Measurements from ENCODE around the gene TMEM240.
"Not testable (repeated sequence)": the region's sequence is repeated elsewhere in the genome, so short reads cannot be mapped to it uniquely, and the experiment has no call there.

Gene TMEM240

DNA sequence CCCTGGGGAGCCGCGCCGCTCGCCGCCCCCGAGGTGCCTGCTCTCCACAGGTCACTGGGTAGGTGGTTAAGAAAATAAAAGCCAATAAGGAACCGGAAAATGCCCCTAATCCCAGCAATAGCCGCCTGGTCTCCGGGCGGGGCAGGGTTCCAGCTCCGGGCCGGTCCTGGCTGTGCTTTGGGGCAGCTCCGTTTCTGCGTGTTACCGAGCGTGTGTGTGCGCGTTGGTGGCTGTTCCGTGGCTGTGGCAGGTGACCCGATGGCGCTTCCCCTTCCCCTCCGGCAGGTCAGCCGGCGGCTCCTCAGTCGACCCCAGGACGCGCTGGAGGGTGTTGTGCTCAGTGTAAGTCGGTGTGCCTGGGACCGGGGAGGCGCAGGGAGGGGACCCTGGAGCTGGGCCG is 17.2 kb downstream of the TMEM240 start:
- DNase-seq: not testable (repeated sequence)

DNA sequence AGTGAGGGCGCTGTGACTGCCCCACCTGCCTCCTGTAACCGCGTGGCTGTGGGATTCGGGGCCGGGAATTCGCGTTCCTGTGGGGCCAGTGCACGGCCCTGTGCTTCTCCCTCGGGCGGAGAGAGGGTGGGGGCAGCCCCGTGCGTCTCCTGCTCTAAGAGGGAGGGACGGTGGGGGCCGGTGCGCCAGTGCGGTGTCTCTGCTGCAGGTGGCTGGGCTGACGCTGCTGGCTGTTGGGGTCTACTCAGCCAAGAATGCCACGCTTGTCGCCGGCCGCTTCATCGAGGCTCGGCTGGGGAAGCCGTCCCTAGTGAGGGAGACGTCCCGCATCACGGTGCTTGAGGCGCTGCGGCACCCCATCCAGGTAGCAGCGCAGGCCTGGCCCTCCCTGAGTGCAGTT is 17.9 kb downstream of the TMEM240 start:
- not testable (repeated sequence) for DNase-seq

DNA sequence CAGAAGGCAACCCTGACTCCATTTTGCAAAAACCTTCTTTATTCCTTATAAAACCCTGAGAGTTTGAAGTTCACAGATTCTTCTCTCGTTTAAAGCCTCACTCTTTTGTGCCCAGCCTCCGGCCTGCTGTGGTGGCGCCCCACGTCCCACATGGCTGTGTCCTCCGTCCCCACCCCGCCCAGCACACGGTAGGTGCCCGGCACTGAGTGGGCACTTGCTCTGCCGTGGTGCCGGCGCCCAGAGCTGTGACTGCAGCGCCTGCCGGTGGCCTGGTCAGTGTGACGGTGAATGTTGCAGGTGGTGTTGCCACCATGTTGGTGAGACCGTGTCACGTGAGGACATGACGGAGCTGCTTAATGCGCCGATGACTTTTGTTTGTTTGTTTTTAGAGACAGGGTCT is 19.1 kb downstream of the TMEM240 start:
- DNase-seq: no peak

DNA sequence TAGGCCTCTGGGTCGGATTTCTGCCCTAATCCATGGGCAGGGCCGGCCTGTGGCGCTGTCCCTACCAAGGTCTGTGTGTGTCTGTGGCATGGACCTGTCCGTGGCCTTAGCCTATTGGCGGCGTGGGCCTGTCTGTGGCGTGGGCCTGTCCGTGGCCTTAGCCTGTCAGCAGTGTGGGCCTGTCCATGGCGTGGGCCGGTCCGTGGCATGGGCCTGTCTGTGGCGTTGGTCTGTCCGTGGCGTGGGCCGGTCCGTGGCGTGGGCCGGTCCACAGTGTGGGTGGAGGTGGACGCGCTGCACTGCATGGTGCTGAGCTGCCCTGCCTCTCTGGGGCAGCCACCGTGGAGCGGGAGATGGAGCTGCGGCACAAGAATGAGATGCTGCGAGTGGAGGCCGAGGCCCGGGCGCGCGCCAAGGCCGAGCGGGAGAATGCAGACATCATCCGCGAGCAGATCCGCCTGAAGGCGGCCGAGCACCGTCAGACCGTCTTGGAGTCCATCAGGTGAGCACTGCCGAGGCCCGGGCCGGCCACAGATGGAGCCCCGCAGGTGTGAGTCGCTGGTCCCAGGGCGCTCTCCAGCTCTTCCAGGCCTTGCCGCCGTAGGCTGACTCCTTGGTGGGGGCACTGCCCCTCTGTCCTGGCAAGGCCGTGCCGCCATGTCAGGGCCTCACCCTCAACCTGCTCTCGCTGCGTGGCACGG is 20.5 kb downstream of the TMEM240 start:
- DNase-seq: not testable (repeated sequence)

DNA sequence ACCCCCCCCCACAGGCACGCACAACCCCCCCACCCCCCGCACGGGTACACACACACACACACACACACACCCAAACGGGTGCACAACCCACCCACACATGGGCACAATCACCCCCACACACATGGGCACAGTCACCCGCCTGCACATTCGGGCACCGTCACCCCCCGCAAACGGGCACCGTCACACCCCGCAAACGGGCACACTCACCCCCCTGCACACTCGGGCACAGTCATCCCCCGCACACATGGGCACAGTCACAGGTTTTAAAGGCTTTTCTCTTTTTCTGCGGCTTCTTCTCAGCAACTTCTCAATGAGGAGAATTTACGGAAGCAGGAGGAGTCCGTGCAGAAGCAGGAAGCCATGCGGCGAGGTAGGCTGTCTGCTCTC is 21.8 kb downstream of the TMEM240 start:
- not testable (repeated sequence) for DNase-seq

DNA sequence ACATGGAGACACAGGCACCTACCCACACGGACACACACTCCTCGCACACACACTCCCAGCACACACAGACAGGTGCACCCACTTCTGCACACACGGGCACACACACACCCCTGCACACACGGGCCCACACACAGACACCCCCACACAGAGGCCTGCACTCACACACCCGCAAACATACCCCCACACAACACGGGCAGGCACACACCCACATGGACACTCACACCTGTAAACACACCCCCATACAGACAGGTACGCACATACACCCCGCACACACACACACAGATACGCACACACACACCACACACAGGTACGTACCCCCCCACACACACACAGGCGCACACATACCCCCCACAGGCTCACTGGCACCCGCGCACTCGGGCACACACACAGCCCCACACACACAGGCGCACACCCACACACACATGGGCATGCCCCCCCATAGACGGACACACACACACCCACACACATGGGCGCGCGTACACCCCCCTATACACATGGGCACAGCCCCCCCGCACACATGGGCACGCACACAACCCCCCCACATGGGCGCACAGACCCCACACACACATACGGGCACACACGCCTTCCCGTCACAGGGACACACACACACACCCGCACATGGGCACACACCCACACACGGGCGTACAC is 22.3 kb downstream of the TMEM240 start:
- no peak for DNase-seq

DNA sequence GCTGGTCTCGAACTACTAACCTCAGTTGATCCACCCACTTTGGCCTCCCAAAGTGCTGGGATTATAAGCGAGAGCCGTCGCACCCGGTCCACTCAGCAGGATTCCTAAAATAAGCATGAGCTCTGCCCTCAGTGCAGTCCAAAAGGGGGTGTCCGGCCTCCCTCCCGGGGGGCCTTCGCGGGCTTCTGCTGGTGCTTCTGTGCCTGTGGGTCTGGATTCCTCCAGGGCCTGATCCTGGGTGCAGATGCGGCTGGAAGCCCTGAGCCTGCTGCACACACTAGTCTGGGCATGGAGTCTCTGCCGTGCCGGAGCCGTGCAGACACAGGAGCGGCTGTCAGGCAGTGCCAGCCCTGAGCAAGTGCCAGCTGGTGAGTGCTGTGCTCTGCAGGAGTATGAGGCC is 23.5 kb downstream of the TMEM240 start:
- DNase-seq: not testable (repeated sequence)

DNA sequence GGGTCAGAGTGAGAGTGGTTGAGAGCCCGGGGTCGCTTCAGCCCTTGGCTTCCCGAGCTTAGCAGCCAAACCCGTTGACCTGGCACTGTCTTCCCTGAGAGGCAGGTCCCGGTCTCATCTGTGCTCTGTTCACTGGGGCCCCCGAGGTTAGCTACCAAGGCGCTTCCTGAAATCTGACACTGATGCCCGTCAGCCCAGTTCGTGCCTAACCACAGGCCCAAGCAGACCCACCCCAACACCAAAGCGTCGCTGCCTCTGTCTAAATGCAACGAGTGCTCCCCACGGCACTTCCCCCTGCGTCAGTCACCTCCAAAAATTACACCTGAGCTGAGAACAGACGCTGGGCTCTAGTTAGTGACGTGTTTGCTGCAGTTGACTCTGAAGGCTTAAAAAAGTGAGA is 26.0 kb downstream of the TMEM240 start:
- not testable (repeated sequence) for DNase-seq

DNA sequence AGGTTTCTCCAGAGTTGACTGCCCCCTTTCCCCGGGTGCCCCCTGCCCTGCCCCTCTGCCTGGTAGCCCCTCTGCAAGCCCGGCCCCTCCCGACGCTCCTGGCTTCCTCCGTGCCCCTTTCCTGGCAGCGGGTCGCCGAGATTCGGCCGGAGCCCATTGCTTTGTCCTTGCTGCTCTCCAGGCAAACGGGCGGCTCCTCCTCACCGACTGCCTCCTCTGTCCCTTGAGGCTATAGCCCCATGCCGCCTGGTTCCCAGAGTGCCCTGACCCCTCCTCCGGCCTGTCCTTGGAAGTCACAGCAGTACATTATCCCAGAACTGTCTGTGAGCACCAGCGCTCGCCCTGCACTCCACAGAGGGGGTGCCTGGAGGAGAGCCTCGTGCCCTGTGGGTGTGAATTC is 26.7 kb downstream of the TMEM240 start:
- not testable (repeated sequence) for DNase-seq

DNA sequence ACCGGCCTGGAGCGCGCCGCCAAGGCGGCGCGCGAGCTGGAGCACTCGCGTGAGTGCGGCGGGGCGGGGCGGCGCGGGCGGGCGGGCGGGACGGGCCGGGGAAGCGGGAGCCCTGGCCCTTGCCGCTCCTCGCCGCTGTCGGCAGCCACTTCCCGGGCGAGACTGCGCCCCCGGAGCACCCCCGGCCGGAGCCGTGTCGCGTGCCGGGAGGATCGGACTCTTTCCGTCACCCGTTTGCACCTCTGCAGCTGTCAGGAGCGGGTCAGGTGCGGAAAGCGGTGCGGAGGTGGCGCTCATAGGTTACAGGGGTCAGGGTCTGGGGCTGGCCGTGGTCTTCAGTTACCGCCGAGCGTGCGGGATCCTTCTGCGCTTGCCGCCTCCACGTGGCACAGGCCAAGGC is 28.0 kb downstream of the TMEM240 start:
- DNase-seq: not testable (repeated sequence)

DNA sequence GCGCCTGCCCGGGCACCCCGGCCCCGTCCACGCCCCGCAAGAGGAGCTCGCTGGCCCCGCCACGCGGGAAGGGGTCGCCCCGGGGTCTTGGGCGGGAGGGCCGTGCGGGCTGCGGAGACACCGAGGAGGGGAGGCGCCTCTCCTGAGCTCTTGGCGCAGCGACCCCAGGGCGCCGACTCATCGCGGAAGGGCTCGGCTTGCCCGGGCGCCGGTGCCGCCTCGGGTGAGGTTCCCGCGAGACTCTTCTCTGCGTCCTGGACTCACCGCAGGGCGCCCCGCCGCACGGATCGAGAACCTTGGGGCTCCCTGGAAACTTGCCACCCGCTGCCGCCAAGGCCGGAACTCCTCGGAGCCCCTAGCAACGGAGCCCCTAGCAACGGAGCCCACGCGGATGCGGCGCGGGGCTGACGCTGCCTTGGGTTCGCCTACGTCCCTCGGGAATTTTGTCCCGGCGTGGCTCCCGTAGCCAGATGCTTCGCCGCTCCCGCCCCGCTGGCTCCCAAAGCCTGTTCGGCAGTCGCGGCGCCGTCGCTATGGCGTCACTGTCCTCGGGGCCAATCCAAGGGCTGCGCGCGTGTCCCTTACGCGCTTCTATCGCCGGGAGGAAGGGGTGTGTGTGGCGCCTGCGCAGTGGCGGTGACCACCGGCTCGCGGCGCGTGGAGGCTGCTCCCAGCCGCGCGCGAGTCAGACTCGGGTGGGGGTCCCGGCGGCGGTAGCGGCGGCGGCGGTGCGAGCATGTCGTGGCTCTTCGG is 28.7 kb downstream of the TMEM240 start, which contains the start of gene ATAD3A:
Gene ATAD3A, plus strand, starts transcription at position 630 of the 753 bp plus-strand sequence. Its CDS starts 107 bp downstream, at position 737.
- peak; percentile 95 for DNase-seq

DNA sequence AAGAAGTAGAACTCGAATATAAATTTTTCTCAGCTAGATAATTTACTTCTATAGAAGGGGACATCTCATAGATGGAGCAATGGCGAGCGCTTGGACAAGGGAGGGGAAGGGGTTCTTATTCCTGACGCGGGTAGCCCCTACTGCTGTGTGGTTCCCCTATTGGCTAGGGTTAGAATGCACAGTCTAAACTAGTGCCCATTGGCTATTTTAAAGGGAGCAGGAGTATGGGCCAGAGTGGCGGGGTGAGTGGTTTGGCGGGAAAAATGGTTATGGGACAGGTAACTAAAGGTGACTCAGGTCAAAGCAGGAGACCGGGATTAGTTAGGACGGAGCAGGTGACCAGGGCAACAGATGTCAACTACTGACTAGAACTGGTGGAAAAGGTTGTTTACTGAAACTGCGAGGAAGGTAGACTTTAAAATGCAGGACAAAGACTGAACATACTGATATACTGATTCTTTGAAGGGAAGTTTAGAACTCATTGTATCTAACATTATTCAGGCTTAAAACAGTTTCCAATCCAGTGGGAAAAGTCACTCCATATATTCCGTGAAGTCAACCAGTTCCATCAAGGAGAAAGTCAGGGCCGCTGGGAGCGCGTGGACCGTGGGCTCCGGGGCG is 29.4 kb downstream of the TMEM240 start:
- no peak for DNase-seq

DNA sequence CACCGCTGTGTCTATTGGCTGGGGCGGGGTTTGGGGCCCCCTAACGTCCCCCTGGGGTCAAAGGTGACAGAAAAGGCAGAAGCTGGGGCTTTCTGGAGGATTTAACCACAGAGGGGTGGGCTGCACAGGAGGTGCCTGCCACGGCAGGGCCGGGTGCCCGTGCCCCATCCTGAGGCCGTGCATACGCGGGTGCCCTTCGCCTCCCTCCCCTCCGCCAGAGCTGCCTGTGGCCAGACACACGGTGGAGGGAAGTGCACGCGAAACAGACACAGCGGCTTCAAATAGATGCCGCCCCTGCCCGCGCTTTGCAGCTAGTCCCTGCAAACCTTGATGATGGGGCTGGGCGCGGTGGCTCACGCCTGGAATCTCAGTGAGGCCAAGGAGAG is 31.0 kb downstream of the TMEM240 start:
- DNase-seq: not testable (repeated sequence)

DNA sequence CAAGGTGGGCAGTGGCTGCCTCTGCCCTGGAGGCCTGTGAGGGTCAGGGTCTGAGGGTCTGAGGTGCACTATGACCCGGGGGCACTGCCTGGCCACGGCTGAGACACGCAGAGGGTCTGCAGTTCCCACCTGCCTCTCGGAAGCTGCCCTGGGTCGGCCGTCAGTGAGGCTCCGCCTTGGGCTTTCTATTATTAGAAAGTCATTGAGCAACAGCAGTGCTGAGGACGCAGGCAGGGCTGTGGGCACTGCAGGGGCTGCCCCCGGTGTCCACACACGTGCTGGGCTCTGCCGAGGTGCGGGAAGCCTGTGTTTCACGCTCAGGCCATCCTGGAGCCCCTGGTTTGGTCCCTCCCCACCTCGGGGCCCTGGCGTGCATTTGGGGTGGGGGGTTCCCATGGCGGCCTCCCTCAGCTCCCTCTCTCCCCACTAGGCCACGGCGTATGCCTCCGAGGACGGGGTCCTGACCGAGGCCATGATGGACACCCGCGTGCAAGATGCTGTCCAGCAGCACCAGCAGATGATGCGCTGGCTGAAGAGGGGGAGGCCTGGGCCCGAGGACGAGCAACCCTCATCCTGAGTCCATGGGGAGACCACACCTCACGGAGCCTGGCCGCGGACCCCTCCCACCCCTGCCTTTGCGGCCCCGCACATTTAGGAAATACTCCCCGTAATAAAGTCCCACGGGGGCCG is 31.5 kb downstream of the TMEM240 start:
- not testable (repeated sequence) for DNase-seq

DNA sequence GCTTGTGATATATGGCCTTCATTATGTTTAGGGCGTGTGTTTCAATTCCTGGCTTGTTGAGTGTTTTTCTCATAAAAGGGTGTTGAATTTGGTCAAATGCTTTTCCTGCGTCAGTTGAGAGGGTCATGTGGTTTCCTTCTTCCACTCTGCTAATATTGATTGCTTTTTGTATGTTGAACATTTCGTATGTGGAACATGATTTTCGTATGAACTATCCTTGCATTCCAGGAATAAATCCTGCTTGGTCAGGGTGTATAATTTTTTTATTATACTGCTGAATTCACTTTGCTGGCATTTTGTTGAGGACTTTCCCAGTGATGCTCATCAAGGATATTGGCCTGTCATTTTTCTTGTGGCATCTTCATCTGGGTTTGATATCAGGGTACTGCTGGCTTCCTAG is 33.1 kb downstream of the TMEM240 start:
- no peak for DNase-seq

DNA sequence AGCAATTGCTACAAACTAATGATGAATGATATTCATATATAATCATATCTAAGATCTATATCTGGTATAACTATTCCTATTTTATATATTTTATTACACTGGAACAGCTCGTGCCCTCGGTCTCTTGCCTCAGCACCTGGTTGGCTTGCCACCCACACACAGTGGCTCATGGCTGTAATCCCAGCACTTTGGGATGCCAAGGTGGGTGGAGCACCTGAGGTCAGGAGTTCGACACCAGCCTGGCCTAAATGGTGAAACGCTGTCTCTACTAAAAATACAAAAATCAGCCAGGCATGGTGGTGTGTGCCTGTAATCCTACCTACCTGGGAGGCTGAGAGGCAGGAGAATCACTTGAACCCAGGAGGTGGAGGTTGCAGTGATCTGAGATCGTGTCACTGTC is 34.6 kb downstream of the TMEM240 start:
- DNase-seq: not testable (repeated sequence)

DNA sequence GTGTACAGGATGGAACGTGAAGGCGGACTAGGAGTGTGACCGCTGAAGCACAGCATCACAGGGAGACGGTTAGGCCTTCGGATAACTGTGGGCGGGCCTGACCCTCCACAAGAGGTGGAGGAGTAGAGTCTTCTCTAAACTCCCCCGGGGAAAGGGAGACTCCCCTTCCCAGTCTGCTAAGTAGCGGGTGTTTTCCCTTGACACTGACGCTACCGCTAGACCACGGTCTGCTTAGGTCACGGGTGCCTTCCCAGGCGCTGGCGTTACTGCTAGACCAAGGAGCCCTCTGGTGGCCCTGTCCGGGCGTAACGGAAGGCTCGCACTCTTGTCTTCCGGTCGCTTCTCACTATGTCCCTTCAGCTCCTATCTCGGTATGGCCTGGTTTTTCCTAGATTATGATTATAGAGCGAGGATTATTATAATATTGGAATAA is 35.0 kb downstream of the TMEM240 start:
- not testable (repeated sequence) for DNase-seq

DNA sequence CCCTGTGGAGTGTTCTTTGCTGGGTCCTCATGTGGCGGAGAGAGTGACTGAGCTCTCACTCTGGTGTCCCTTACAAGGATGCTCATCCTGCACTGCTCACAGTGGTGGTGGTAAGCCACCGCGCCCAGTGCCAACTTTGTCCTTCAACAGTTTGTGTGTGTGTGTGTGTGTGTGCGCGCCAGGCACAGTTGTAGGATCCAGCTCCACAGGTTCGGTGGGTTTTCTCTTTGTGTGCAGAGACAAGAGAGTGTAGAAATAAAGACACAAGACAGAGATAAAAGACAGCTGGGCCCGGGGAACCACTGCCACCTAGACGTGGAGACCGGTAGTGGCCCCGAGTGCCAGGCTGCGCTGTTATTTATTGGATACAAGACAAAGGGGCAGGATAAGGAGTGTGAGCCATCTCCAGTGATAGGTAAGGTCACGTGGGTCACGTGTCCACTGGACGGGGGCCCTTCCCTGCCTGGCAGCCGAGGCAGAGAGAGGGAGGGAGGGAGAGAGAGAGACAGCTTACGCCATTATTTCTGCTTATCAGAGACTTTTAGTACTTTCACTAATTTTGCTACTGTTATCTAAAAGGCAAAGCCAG is 35.6 kb downstream of the TMEM240 start:
- peak; percentile 55 for DNase-seq

DNA sequence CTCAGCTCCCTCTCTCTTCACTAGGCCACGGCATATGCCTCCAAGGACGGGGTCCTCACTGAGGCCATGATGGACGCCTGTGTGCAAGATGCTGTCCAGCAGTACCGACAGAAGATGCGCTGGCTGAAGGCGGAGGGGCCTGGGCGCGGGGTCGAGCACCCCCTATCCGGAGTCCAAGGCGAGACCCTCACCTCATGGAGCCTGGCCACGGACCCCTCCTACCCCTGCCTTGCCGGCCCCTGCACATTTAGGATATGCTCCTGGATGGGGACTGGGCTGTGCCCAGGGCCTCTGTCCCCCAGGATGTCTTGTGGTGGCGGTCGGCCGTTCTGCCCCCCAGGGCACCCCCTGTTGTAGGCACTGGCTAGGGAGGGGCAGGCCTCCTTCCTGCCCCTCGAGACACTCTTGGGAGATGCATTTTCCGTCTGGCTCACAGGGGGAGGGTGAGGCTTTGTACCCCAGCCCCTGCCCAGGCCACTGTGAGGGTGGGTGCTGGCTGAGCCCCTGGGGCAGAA is 44.9 kb downstream of the TMEM240 start:
- DNase-seq: not testable (repeated sequence)

DNA sequence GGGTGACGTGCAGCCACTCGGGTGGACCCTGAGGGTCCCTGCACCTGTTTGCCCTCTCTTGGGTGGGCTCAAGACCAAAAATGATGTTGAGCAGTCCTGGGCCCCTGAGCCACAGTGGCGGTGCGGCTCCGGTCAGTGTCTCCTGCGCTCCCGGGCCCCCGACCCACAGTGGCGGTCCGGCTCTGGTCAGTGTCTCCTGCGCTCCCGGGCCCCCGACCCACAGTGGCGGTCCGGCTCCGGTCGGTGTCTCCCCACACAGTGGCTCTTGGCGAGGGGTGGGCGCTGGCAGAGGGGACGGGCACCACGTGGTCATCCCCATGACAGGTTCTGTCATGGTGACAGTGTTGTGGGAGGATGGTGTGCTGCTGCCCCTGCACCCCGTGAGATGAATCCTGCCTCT is 46.1 kb downstream of the TMEM240 start:
- DNase-seq: not testable (repeated sequence)

DNA sequence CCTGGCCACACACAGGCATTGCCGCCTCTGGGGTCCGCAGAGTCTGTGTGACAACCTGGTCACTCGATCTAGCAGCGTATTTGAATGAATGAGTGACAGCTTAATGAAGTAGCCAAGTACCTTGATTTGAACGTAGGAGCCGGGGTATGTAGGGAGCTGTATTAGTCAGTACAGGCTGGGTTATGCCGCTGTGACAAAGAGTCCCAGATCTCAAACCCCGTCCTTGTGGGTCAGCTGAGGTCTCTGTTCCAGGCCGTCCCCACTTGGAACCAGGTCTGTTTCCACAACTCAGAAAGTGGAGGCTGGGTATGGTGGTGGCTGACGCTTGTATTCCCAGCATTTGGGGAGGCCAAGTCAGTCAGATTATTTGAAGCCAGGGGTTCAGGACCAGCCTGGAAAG is 48.8 kb downstream of the TMEM240 start:
- DNase-seq: no peak

DNA sequence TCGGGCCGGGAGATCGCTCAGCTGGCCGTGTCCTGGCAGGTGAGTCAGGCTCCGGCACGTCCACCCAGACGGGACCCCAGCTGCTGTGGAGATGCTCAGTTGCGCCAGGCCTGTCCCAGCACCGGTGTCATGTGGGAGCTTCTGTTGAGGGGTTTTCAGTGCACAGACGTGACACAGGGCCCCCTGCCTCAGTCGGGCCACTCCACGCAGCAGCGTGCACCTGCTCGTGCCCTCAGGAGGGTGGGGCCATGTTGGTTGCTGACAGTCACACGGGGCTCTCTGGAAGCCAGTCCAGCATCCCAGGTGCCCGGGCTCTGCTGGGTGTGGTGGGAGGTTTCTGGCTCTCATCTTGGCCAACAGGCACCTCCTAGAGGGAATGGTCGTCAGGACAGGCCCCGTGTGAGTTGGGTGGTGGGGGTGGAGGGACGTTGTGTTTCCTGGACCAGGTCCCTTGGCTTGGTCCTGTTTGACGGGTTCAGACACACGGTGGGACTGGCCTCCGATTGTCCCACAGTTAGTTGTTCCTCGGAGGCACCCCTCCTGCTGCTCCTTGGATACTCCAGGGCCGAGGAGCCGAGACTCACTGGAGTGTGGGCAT is 49.7 kb downstream of the TMEM240 start:
- DNase-seq: no peak

Measured in activated CD4-positive, alpha-beta T cell treated with anti-CD3 and anti-CD28 coated beads for 1 hour (primary cell).